ENCODE measurements around the gene MYCN.
"Not testable (repeated sequence)": the region's sequence is repeated elsewhere in the genome, so short reads cannot be mapped to it uniquely, and the experiment has no call there.

MYCN gene

DNA sequence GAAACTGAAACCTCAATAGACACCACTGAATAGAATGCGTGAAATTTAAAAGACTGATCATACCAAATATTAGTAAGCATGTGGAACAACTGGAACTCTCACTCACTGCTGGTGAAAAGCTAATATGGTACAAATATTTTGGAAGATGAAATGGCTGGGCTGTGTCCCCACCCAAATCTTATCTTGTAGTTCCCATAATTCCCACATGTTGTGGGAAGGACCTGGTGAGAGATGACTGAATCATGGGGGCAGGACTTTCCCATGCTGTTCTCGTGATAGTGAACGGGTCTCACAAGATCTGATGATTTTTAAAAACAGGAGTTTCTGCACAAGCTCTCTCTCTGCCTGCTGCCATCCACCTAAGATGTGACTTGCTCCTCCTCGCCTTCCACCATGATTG lies 32.0 kb upstream of the MYCN start:
- no peak for DNase-seq

DNA sequence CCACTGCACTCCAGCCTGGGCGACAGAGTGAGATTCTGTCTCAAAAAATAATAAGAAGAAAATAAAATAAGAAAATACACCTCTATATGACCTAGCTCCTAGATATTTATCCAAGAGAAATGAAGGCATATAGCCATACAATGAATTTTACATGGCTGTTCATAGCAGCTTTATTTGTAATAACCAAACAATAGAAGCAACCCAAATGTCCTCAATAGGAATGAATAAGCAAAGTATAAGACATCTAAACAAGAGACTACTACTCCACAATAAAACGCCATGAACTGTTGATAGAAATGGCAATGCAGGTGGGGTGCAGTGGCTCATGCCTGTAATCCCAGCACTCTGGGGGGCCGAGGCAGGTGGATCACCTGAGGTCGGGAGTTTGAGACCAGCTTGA lies 31.2 kb upstream of the MYCN start:
- no peak for DNase-seq

DNA sequence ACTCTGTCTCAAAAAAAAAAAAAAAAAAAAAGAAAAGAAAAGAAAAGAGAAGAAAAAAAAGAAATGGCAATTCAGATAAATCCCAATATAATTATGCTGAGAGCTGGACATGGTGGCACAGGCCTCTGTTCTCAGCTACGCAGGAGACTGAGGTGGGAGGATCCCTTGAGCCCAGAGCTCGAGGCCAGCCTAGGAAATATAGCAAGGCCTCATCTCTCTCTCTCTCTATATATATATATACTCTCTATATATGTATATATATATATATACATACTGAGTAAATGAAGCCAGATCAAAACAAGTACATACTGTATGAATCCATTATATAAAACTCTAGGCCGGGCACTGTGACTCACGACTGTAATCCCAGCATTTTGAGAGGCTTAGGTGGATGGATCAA lies 30.6 kb upstream of the MYCN start:
- DNase-seq: no peak

DNA sequence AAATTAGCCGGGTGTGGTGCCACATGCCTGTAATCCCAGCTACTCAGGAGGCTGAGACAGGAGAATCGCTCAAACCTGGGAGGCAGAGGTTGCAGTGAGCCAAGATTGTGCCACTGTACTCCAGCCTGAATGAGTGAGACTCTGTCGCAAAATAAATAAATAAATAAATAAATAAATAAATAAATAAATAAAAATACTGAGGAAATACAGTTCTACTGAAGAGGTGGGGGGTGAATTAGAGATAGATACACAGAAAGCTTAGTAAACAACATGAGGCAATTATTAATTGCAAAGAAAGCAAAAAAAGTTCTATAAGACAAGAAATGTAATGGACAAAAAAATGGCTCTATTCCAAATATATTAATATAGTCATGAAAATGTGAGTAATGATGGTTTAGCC lies 29.1 kb upstream of the MYCN start:
- not testable (repeated sequence) for DNase-seq

DNA sequence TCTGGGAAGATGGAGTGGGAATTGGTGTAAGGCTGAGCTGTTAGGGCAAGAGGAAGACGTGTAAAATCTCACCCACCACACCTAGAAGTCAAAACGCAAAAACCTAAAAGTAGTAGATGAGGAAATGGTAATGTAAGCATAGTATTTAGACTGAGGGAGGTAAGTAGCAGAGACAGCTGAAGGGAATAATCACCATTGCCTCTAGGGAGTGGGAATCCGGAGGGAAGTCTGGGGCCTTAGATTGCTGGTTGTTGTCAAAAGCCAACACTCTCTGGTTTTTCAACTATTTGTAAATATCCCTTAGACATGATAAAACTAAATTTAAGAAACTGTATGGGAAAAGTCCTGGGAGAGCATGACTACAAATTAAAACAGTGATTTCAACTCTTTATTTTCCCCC lies 28.7 kb upstream of the MYCN start:
- DNase-seq: no peak

DNA sequence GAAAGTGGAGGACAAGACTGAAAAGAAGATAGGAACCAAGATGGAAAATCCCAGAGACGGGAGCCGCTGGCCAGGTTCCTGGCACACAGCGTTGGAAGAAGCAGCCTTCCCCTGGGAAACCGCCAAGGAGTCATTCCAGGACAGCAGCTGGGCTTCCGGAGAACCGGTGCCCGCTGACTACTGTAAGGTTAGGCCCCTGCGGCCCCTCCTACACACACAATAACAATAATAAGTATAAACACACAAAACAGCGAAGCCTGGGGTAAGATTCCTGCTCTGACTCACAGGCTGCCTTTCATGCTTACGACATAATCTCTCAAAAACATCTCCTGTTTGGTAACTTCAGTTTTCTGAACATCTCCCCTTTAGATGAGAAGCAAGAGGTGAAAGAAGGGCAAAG lies 28.1 kb upstream of the MYCN start:
- no peak for DNase-seq

DNA sequence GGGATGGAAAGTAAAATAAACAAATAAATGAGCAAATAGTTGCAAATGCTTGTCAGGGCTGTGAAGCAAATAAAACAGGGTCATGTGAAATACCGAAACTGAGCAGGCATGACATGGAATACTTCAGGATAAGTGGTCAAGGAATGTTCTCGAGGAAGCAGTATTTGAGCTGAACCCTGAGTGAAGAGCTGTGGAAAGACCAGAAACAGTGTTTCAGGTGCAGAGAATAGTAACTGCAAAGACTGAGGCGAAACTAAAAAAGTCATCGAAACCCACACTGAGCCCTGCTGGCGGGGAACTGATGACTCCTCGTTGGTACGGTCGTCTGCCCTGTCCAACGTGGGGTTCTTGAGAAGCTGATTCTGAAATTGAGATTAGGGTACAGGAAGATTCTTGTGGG lies 27.2 kb upstream of the MYCN start:
- no peak for DNase-seq

DNA sequence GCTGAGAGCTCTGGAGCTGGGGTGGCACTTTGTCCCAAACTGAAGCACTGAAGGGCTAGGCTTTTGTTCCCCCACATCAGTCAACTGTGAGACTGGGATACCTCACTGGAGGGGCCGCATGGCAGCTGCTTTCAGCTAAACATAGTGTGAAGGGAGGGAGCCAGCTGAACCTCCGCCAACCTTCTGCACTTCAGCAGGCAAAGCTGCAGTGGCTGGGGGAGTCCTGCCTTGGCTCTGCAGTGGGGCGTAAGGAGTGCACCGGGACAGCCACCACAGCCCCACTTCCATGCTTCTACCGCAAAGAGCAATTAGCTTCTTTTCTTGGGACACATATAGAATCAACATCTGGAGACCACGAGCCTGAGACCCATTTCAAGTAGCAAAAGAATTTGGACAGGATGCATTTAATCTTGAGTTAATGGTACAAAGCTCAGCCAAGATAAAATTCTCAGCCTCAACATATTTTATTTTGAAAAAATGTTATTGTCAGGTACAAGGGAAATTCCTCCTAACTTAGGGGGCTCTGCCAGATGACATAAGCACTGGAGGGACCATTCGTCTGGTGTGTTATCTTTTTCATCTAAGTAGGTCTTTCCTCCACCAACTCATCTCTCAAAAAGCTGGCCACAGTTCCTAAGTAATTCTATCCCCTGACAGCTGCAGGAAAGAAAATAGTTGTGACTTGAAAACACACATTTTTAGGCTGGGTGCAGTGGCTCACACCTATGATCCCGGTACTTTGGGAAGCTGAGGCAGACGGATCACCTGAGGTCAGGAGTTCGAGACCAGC lies 25.6 kb upstream of the MYCN start:
- DNase-seq: no peak

DNA sequence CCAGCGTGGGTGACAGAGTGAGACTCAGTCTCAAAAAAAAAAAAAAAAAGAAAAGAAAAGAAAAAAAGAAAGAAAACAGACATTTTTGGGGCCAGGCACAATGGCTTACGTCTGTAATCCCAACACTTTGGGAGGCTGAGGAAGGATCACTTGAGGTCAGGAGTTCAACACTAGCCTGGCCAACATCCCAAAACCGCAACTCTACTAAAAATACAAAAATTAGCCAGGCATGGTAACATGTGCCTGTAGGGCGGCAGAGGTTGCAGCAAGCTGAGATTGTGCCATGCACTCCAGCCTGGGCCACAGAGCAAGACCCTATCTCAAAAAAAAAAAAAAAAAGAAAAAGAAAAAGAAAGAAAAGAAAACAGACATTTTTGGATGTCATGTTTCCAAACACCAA lies 24.8 kb upstream of the MYCN start:
- DNase-seq: not testable (repeated sequence)

DNA sequence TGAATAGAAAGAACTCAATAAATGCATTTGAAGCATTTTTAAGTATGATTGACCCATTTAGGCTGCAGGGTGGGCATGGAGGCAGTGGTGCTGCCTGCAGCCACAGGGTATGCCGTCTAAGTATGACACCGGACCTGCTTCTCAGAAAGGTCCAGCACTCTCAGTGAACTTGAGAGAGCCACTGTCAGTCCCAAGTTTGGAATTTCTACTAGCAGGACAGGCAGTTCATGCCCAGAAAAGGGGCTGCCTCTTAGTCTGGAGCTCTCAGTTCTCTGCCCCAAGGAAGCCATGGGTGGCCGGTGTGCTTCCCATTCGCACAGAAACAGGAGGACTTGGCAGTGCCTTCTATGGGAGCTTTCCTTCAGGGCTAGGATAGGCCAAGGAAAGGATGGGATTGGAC lies 24.0 kb upstream of the MYCN start:
- no peak for DNase-seq

DNA sequence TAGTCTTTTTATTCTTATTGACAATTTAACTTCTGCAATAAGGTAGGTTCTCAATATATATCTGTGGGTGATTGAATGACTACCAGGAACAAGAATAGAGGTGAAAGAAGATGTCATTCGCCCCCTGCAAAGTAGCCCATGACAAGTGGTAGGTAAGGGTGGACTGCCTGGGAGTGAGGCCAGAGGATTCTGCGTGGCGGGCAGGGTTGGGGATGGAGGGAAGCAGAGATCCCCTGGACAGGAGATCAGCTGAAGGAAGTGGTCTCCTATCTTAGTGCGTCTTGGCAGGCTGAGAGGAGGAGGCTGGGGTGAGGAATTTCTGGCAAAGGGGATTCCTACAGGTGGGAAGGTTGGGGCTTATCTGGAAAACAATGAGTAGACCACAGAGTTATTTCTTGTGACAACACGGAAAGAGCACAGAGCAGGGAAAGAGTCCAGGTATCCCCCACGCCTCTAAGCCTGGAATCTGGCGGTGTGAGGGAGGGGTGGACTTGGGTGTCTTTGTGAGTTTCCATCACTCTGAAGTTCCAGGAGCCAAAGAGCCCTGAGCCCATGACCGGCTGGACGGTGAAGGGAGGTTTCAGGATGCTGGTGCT lies 21.5 kb upstream of the MYCN start:
- DNase-seq: no peak

DNA sequence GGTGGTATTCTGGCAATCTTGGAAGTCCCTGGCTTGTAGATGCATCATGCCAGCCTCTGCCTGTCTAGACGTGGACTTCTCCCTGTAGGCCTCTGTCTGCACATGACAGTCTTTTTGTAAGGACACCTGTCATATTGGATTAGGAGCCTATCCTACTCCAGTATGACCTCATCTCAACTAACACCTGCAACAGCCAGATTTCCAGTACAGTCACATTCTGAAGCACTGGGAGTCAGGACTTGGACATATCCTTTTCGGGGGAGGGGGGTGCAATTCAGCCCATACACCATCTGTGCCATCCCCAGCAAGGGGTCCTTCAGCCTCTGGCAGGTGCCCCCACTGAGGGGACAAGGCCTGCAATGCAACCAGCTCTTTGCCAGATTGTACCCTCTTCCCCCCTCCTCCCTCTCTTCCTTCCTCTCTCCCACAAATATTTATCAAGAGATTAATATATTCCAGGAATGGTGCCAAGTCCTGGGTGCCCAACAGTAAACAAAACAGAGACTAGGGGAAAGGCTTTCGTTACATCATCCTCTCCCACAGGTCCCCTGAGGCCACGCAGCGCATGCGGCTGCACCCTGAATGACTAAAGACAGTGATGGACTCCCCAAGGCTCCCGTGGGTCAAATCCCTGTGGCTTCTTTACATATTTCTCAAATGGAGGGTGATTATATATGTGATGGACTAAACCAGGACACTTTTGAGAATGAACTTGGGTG lies 20.5 kb upstream of the MYCN start:
- DNase-seq: no peak

DNA sequence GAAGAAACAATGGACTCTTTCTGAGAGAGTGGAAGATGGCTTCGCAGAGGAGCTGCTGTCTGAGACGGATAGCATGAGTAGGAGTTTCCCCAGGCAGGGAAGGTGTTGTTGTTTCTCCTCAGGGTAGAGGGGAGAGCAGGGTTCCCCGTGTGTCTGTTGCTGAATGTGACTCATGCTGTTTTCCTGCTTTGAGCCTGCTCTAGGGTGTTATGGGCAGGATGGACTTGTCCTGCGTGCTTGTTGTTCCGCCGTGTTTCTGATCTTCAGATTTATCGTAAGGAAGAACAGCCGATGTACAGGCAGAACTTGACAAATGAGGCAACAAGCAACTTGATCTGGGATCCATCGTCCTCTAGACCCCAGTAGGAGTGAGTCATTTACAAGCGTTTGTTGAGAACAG lies 19.7 kb upstream of the MYCN start:
- DNase-seq: no peak

DNA sequence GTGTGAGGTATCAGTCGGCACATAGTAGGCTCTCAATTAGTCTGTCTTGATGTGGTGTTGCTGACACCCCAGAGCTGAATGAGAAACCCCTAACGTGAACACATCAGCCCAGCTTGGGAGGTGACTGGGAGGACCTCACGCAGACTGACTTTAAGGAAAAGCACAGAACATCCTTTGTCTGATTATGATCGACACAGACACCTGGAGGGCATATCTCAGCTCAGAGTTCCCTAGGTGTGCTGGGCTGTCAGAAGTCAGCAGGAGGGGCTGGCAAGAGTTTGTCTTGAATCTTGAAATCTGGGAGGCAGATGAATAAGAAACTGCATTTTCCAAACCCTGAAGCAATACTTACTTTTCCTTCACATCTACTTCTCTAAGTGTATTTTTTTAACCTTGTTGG lies 16.8 kb upstream of the MYCN start:
- no peak for DNase-seq

DNA sequence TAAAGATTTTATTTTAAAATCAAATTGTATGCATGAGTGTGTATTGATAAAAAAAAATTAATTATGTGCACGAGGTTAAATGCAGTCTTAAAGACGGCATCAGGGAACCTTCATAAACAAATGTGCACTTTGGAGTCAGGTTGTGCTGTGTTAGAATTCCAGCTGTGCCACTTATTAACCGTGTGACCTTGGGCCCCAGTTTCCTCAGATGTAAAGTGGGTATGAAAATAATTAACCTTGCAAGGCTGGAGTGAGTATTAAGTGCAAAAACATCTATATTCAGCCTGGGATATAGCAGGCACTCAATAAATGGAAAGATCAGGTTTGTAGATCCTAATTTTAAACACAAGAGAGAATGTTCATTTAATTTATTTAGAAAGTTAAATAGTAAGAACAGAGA lies 14.5 kb upstream of the MYCN start:
- no peak for DNase-seq

DNA sequence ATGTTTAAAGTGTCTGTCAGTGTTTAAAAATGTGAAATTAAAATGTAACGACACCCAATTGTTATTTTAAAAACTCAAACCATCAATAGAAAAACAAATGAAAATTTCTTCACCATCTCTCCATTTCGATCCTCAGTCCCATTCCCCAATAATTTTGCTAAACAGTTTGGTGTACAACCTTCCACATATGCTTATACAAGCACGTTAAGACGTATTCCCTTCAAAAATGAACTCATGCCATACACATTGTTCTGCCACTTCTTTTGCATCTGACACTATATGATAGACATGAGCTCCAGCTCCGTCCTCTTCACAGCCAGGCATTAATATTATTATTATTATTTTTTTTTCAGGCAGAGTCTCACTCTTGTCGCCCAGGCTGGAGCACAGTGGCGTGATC lies 14.1 kb upstream of the MYCN start:
- no peak for DNase-seq

DNA sequence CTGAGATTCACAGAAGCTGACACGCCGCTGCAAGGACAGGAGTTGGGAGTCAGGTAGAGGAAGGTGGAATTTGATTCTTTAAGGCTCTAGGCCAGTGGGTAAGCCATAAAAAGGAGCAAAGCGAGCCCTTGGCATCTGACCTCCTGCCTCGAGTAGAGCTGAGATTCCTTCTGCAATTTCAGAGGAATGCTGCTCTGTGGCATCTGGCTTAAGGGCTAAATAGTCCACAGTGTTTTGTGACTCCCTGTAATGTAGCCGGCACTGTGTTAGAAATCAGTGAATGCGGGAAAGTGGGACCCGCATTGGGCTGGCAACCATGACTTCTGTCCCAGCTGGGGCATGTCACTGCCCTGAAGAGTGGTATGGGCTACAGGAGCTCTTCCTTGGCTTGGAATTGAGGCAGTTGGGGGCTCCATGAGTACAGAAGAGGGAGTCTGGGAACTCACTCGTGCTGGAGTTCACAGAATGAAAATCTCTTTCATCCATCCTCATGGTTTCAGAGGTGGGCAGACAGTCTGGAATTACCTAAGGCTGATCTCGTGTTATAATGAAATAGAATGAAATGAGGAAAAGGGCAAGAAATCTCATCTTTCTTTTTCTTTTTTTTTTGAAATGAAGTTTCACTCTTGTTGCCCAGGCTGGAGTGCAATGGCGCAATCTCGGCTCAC lies 12.7 kb upstream of the MYCN start:
- DNase-seq: no peak

DNA sequence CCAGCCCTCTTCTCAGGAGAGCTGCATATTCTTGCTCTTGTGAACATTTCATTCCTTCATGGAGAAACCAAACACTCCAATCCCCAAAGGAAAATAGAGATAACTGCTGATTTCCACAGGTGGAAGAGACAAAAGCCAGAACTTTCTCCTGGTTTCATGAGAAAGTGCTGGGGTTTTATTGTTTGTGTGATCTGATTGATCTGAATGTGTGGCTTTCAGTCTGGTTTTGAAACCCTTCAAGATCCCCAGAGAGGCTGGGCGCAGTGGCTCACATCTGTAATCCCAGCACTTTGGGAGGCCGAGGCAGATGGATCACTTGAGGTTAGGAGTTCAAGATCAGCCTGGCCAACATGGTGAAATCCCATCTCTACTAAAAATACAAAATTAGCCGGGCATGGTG lies 11.3 kb upstream of the MYCN start:
- not testable (repeated sequence) for DNase-seq

DNA sequence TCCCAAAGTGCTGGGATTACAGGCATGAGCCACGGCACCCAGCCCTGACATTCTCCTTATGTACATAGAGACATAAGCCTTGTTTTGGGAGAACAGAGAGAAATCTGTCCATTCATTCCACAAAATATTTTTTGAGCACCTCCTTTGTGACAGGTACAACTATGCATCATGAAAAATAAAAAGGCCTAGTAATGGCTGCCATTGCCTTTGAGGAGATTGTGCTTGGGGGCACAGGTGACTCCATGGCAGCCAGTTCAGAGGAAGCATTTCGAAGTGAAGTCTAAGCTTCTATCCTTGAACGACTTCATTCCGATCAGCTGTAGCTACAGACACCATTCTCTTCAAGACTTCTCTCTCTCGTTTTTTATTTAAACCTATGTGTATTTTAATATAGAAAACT lies 10.5 kb upstream of the MYCN start:
- no peak for DNase-seq

DNA sequence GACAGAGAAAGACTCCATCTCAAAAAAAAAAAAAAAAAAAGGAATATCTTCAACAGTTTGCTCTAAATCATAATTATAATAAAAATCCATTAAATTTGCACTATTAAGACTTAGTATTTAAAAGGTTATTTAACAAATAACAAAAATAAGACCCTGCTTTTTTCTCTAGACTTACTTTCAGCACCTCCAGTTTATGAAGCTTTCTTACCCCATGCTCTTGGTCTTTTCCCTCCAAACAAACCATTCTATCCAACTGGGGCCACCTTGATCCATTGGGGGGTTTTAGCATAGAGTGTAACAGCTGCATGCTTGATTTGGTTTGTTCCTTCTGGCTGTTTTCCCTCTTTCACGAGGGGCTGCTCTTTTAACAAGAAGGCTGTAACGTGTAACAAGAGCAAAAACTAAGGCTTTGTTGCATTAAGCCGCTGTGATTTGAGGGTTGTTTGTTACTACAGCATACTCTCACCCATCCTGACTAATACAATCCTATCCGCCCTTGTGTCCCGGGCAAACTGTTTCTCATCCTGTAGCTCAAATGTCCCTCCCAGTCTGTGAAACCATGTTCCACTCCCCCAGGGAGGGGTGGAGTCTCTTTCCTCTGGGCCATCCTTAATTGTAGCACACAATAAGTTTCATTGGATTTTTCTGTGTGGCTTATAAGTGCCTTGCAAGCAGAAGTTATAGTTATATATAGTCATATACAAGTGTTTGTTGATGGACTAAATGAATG lies 9.6 kb upstream of the MYCN start:
- DNase-seq: no peak

DNA sequence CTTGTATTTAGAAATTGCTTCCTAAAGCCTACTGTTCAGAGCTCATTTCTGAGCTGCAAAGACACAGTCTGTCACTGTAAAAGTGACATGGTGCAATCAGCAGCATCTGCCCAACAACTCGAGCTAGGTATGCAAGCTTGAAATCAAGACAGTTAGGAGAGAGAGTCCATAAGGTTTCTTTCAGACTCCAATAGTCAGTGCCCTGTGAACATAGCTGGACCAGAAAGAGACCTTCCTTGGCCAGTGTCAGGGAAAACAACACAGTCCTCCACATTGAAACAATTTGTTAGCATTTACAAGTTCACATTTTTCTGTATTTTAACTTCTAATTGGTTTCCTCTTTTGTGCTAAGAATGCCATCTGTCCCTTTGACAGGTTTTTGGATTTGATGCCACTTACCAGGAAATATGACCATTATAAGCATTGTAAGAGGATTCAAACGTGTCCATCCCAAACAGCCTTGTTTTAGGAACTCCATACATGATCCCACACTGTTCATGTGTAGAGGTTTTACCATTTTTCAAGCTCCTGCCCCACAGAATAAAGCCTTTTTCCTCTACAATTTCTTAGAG lies 8.9 kb upstream of the MYCN start:
- DNase-seq: no peak

DNA sequence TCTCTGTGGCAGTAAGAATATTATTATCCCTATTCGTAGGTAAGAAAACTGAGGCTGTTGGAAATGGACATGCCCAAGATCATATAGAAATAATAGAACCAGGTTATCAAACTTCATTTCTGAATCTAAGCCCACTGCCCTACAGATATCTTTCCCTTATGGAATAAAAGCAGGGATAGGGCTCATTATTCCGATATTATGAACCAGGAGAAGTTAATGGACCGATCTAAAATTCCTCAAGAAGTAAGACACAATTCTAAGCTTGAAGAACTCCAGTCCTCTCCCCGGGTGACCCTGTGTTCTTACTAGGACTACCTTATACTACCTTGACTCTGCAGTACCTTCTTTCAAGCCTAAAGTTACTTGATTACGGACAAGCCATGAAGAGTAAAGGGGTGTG lies 8.4 kb upstream of the MYCN start:
- no peak for DNase-seq
